NCI-H1417 treated with DMSO at 0.1 percent for 48 hours (cell line): Measurements from ENCODE around the gene NSUN6.

Source experiments
- DNase-seq: peaks from one replicate; lab custom pipeline; 2025; lab: John Stamatoyannopoulos, UW

Gene NSUN6, protein sequence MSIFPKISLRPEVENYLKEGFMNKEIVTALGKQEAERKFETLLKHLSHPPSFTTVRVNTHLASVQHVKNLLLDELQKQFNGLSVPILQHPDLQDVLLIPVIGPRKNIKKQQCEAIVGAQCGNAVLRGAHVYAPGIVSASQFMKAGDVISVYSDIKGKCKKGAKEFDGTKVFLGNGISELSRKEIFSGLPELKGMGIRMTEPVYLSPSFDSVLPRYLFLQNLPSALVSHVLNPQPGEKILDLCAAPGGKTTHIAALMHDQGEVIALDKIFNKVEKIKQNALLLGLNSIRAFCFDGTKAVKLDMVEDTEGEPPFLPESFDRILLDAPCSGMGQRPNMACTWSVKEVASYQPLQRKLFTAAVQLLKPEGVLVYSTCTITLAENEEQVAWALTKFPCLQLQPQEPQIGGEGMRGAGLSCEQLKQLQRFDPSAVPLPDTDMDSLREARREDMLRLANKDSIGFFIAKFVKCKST

DNA sequence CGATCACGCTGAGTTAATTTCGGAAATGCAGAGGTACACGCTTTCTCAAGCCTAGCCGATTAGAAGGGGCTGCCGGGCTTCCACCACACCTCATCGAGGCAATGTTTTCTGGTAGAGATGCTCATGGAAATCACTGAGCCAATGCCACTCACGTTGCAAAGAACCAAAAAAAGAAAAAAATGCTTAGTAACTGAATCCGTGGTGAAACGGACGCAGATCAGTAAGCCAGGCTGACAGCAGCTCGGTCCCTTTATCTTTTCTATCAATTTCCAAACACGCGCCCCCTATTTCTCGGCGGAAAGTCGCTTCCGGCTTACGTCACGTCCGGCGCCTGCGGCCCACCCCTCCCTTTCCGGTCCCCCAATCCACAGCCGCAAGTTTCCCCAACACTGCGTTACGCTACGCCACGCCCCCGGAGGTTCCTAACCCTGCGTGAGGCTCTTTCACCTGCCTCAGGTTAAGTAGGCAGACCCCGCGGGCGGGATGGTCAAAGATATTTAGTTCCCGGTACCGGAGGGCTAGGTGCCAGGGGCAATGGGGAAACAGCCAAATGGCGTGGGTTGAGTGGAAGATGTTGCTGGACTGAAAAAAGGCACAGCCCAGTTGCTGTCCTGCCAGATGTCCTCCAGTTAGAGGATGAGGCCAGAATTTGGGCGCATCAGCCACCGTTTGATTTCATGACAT lies at the start of gene NSUN6:
TSS of gene NSUN6 (minus strand) at position 264 of the 684 bp plus-strand sequence. CDS start 384 bp downstream, outside the sequence.
- peak; percentile 28 for DNase-seq

DNA sequence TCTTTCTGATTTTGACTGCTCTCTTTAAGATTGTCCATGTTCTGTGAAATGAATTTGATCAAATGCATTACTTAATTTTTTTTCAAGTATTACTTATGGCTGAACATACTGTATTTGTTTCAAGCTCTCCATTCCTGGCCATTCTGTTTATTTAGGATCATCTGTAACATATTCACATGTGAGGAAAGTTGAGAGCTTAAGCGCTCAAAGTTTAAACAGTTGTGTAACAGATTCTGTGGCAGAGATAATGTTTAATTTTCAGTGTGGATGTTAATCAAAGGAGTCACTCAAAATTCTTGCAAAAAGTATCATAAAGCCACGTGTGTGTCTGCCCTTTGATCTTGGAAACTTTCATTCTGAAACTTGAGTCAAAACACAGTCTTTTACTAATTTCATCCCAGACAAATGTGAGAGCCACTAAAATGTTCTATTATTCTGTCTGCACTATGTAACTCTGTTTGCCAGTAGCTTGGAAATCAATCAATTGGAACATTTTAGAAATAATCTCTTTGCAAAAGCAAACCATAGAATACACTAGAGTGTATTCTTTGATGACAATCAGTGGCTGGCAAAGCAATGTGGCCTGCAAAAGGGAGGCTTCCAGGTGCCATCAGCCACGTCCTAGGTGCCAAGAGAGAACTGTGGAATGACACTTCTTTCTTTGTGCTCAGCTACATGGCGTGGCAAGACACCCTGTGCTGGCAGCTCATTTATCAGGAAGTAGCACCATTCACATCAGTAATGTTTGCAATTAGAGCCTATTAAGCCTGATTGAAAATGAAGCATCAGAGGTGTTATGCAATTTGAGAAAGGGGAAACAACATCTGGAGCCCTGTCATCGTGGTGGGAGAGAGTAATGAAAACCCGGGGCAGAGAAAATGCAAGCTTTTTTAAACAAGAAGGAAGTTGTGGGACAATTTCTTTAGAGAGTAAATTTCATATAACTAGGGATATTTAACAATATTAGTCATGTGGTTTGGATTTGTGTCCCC lies 48.8 kb upstream of the NSUN6 start:
- DNase-seq, result no peak

DNA sequence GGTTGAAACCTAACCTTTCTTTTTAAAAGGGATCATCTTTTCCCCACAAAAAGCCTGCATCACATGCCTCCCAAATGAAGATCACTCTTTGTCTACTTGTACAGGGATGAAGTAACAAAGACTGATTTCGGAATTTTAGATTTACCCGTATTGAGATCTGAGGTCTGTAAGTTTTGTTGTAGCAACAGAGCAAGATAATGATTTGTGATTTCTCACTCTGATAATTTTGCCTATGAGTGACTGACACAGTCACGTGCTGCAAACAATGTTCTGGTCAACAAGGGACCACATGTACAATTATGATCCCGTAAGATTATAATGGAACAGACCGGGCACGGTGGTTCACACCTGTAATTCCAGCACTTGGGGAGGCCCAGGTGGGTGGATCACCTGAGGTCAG lies 39.2 kb upstream of the NSUN6 start:
- no peak for DNase-seq

DNA sequence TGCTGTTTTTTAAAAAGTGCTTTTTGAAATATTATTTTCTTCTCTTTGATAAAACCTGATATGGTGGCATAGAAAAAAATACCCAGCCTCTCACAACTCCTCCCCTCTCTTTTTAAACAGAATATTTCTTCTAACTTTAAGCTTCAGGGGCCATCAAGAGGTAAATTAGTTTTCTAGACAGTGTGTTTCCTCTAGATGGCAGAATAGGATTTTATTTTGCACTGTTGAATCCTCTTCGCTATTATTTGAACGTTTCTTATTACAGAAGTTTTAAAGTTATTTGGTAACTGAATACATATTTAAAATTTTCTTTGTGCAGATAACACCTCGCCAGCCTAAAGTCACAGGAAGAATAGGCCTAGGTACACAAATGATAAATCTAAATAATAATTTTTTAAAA lies 38.1 kb upstream of the NSUN6 start:
- DNase-seq, result no peak

DNA sequence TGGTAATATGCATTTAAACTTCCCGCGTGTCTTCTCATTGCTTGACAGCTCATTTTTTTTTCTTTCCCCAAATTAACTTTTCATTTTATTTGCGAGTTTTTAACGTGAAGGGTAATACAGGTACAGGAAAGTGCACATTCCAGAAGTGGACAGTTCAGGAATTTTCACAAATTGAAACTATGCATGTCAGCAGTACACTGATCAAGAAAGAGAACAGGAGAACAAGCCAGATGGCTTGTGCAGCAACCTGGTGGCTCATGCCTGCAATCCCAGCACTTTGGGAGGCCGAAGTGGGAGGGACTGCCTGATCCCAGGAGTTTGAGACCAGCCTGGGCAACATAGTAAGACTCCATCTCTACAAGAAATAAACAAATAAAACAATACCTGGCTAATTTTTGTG lies 36.3 kb upstream of the NSUN6 start:
- no peak for DNase-seq

DNA sequence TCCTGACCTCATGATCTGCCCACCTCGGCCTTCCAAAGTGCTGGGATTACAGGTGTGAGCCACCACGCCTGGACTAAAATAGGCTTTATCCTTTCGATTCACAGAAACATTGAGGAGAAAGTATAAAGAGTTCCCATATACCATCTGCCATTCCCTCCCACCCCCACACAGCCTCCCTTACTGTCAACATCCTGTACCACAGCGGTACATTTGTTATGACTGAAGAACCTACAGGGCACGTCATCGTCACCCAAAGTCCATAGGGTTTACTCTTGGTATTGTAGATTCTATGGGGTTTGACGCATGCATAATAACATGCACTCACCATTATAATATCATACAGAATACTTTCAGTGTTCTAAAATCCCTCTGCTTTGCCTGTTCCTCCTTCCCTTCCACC lies 35.8 kb upstream of the NSUN6 start:
- DNase-seq, result no peak

DNA sequence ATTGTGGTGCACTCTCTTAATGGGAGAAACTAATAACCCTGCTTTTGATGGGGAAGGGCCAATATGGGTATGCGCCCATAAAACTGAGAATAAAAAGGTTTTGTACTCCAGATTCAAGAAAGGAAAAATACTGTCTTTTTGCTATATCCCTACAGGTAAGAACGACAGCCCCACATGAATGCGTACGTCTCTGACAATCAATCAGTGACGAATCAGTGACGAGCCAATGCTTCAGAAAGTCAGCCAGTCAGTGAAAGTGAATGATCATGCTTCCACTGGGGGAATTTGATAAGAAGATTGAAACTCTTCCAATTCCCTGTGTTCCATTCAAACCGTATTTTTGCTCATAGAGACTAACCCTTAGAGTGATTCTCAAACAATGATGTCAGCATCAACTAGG lies 34.2 kb upstream of the NSUN6 start:
- no peak for DNase-seq

DNA sequence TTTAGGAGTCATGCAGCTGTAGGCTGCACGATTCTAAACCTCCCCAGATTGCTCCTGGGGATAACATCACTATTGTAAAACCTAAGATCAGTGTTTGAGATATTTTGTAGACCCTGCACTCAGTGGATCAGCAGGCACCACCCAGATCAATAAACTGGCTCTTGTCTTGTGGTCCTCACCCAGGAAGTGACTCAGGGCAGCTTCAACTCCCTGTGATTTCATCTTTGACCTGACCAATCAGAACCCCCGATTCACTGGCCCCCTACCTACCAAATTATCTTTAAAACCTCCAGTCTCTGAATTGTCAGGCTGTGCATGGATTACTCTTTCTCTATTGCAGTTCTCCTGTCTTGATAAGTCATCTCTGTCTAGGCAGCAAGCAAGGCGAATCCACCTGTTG lies 33.6 kb upstream of the NSUN6 start:
- no peak for DNase-seq

DNA sequence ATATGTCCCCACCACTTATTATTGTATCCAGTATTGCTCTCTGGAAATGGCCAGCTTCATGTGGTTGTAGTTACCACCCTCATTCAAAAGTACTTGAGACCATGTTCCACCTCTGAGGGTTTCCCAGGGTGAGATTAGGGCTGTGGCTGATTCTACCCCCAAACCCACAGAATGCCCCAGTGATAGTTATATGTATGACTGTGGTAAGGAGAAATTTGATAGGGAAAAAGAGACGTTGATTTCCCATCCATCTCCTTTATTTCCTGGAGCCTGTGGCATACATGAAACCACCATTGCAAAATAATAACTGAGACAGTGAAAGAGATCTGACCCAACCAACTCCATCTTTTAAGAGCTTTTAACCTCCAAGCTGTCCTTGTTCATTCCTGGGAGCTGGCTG lies 33.0 kb upstream of the NSUN6 start:
- DNase-seq, result no peak

DNA sequence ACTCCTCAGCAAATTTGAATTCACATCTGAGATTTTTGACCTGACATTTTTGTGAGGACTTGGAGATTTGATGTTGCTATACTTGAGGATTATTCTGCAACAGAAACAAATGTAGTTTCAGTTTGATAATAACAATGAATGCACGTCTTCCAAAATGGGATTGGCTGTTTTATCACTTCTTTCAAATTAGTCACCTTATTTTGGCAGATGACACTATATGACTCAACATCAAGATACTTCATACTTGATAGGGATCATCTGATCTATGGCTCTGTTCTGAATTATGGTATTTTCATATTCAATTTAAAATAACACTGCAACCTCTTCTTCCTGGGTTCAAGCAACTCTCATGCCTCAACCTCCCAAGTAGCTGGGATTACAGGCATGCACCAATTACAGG lies 32.0 kb upstream of the NSUN6 start:
- no peak for DNase-seq

DNA sequence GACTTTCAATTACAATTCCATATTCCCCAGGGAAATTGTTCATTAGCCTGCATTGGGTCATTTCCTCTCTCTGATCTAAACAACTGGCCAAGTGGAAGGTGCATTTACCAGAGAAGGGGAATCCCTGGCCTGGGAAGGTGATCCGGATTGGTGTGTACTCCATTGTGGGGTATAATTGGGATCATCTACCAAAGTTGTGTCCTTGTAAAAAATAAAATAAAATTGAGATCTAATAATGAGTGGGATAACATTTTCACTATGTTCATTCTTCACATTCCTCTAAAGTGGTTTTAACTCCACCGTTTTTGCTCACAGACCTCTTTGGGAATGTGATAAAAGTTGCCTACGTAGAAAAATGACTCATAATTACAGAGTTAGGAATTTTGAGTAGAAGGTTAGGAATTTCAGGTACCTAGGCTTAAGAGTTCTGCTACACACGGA lies 30.6 kb upstream of the NSUN6 start:
- DNase-seq, result no peak

DNA sequence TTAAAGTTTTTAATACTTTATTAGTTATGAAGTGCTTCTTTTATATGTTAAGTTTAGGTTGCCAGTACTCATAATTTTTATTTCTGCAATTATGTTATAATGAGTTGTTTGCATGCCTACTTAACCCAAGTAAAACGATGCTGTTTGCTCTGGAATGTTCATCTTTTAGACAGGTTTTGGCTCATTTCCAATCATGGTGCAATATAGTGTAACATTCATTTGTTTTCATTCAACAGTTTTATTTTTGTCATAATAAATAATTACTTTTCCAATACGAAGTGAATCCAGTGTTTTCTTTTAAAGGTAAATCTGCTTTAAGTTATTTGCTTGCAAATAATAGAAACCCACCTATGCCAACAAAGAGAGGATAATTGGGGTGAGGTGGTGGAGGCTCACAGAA lies 30.0 kb upstream of the NSUN6 start:
- no peak for DNase-seq

DNA sequence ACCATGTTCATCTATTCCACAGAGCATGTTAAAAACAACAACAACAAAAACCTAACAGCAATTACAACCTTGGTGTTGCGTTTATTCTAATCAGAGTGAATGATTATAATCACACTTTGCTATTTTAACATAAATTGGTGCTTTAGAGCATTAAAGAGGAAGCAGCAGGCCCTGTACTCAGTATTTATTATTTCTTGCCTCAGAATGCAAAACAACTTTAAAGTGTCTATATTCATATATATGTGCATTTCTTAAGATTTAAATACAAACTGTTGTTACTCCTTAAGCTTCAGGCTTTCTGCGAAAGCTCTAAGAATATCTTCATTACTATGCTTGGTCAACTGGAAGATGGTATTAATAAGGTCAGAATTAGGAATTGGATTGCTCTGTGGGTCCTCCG lies 29.4 kb upstream of the NSUN6 start:
- no peak for DNase-seq

DNA sequence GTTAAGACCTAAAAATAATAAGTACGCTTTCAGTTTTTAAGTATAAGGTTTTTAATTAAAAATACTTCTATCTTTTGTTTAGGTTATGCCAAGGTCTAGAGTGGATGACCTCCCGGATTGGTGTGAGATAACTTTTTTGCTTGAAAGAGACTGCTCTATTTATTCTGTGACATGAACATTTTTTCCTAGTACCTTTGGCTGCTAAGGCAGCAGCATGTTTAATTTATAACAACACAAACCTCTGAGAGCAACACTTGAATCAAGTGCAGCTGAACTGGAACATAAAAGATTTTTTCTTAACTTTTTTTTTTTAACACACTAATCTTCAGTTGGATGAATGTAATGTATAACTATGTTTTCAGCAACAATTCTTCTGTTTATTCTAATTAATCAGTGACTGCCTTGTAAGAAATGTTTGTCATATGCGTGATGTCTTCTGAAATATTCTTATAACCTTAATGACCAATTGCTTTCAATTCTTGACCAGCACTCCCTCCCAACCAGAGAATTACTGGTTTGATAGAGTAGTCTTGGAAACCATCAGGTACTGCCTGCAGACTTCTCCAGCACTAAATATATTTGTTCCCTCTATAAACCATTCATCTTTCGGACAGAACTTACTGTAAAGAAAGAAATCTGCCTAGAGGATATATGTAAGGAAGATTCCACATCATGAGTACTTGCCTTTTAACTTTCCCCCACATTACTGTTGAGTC lies 23.9 kb upstream of the NSUN6 start:
- no peak for DNase-seq

DNA sequence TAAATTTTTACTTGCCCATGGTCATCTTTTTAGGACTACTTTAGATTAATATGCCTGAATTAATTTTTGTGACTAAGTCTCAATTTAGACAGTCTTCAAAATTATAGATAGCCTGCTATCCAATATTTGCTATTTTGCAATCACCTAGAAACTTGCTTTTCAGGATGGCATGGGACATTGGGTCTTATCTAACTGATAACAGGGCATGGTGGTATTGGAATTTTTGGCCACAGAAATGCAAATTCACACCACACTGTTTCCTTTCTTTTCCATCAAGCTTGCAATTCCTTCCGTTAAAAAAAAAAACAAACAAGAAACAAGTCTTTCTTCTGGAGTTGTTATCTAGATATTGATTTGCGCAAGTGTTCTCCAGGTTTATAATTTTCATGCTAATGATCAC lies 16.6 kb upstream of the NSUN6 start:
- no peak for DNase-seq

DNA sequence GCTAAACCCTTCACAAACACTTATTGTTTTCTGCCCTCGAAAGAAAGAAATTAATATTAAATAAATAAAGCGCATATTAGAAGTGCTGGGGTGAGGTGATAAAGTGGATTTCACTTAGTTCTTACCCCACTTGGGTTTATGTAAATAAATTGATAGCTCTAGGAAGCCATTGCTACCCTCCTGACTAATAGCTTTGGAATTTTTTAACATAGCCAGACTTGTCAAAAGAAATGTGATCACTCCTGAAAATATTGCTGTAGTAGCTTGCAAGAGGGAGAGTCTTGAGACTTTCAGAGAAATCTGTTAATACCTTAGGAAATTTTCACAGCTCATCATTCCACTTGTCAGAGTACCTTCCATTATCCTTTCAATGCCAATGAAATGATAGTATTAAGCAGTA lies 15.4 kb upstream of the NSUN6 start:
- no peak for DNase-seq

DNA sequence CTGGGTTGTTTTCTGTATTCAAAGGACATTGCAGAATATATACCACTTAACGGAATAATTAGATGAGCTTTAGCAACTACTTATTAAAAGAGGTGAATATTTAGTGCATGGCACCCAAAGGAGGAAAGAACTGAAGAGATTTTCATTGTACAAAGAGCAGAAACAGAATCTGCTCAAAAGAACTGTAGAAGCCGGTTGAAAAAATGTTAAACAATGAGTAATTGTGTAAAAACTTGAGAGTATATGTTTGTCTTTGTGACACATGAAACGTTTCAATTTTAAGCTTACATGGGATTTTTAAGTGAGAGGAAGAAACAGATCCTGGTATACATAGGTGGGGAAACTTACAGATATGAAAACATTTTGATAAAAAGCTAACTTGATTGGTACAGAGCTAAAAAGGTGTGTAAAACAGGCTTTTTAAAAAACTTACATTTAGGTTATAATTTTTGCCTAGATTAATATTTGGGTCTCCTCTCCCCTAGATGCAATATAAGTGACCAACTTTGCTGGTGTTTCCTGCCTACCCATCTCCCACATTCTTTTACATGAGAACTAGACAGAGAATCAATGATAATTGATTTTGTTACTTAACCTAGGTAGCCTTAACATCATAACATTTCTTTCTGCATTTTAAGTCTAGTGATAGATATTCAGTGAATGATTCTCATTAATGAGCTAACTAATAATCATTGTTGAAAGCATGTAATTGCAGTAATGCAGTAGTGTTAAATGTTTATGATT lies 14.6 kb upstream of the NSUN6 start:
- DNase-seq, result no peak

DNA sequence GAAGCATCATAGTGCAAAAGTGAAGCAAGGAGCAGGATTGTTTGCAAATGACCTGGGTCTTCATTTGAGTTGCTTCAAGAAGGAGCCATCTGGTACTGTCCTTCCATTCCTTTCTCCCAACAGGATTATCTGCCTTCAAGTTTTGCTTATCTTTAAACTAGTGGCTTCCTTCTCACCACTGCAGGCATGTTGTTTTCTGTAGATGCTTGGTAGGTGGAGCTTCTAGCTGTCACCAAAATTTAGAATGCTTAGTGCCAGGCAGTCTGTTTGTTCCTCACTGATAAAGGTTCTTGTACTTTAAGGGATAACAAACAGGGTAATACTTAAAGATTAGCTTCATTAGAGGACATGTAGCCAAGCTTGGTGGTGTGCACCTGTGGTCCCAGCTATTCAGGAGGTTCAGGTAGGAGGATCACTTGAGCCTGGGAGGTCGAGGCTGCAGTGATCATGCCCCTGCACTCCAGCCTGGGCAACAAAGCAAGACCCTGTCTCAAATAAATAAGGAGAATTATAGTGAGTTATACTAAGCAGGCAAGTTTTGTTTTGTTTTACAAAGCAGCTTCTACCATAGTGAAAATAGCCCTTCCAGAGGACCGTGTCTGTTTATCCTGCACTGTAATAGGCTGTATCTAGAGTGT lies 13.6 kb upstream of the NSUN6 start:
- no peak for DNase-seq

DNA sequence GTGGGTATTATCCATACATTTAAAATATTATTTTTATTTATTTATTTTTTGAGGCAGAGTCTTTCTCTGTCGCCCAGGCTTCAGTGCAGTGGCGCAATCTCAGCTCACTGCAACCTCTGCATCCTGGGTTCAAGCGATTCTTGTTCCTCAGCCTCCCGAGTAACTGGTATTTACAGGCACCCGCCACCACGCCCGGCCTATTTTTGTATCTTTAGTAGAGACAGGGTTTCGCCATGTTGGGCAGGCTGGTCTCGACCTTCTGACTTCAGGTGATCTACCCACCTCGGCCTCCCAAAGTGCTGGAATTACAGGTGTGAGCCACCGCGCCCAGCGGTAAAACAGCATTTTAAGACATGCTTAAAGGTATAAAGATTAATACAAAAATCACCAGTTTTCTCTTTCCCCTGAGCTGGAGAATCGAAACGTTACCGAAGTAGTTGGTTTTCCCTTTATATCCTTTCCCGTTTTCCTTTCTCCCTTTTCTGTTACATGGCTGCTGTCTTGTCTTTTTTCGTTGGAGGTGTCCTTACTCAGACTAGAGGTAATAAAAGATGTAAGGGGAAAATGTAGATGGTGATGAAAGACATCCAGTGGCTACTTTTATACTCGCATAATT lies 9.5 kb upstream of the NSUN6 start:
- no peak for DNase-seq
